GM12874 (cell line): Measurements from ENCODE around the gene NFILZ.

Source experiments
- TF ChIP-seq, protein P1 (sequence below): IDR thresholded peaks from 2 replicates; pipeline ENCODE4 v1.5.1; 2011; ENCODE audit warnings: low read depth, mild to moderate bottlenecking, control low read depth, low read length, moderate library complexity; ENCODE audit not compliant: insufficient read depth

Gene NFILZ

DNA sequence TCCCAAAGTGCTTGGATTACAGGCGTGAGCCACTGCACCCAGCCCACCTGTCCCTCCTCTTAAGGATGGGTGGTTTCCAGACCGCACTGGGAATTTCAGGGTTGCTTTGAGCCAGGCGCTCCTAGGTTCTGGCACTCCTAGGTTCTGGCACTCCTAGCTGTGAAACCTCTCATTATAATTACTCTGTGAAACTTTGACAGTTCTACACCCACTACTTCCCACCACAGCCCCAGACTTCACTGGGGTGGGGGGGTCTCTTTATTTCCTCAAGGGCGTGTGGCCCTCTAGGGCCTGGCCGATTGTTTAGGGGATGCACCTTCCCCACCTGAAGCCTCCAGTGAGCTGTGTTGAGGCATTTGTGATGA is 17.6 kb upstream of the NFILZ start:
- TF ChIP-seq, protein P1, sequence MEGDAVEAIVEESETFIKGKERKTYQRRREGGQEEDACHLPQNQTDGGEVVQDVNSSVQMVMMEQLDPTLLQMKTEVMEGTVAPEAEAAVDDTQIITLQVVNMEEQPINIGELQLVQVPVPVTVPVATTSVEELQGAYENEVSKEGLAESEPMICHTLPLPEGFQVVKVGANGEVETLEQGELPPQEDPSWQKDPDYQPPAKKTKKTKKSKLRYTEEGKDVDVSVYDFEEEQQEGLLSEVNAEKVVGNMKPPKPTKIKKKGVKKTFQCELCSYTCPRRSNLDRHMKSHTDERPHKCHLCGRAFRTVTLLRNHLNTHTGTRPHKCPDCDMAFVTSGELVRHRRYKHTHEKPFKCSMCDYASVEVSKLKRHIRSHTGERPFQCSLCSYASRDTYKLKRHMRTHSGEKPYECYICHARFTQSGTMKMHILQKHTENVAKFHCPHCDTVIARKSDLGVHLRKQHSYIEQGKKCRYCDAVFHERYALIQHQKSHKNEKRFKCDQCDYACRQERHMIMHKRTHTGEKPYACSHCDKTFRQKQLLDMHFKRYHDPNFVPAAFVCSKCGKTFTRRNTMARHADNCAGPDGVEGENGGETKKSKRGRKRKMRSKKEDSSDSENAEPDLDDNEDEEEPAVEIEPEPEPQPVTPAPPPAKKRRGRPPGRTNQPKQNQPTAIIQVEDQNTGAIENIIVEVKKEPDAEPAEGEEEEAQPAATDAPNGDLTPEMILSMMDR, result no peak

DNA sequence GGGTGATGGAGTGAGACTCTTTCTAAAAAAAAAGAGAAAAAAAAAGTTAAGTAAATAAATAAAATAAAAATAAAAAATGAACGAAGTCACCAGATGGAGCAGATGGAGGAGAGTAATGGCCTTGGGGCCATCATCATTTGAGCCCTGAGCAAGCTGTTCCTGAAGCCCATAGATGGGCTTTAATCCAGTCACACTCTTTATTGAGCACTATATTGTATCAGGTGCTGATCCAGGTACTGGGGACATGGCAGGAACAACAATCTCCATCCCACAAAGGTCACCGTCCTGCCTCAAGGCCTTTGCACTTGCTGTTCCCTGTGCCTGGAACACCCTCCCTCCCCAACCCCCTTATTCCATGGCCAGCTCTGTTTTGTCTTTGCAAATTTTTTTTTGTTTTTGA is 16.0 kb upstream of the NFILZ start:
- TF ChIP-seq, protein P1, result no peak

DNA sequence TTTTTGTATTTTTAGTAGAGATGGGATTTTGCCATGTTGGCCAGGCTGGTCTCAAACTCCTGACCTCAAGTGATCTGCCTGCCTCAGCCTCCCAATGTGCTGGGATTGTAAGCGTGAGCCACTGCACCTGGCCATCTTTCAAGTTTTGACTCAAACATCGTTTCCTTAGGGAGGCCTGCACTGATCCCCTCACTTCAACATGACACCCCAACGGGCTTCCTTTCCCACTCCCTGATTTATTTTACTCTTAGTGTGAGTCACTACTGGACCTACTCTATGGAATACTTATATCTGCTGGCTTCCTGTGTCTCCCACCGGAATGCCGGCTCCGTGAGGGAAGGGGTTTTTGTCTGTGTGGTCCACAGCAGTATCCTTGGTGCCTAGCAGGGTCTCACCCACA is 15.4 kb upstream of the NFILZ start:
- TF ChIP-seq, protein P1, result no peak

DNA sequence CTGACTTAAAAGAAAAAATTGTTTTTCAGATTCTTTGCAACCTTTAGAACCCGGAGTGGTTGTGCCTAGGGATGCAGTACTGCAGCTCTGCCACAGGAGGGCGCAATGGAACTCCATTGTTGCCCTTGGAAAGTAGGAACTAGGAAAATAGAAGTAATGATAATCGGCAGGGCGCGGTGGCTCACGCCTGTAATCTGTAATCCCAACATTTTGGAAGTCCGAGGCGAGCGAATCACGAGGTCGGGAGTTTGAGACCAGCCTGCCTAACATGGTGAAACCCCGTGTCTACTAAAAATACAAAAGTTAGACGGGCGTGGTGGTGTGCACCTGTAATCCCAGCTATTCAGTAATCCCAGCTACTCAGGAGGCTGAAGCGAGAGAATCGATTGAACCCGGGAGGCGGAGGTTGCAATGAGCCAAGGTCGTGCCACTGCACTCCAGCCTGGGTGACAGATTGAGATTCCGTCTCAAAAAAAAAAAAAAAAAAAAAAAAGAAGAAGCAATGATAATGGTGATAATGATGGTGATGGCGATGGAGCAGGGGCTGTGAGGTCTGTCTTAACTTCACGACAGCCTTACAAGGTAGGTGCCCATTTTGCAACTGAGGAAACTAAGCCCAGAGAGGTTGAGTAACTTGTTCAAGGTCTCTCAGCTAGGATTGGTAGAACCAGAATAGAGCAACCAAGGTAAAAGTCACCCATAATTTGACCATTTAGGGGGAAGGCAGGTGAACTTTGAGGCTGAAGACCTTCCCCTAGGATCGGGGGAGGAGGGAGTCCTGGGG is 14.4 kb upstream of the NFILZ start:
- TF ChIP-seq, protein P1, result peak; percentile 77

DNA sequence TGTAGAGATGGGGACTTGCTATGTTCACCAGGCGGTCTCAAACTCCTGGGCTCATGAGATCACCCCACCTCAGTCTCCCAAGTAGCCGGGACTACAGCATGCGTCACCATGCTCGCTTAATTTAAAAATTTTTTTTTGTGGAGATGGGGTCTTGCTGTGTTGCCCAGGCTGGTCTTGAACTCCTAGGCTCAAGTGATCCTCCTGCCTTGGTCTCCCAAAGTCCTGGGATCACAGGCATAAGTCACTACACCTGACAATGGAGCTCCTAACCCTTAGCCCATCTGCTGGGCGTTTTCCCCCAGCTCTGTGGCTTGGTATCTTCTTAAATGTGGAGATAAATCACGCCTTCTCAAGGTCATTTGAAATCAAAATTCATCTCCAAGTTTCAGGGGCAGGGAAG is 13.6 kb upstream of the NFILZ start:
- TF ChIP-seq, protein P1, result no peak

DNA sequence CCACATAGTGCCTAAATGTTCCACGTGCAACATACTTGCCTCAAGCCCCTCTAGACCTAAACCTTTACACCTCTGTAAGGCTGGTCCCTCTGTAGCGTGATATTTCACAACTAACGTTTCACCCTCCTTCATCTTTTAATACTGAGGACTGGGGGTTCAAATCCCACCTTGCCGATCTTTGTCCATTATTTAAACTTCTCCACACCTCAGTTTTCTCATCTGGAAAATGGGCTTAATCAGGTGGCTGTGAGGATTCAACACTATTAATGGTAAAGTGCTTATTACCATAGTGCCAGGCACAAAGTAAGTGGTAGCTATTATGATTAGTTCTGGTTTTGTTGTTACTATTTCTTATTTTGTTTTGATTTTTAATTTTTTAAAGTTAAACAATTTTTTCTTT is 12.4 kb upstream of the NFILZ start:
- TF ChIP-seq, protein P1, result no peak

DNA sequence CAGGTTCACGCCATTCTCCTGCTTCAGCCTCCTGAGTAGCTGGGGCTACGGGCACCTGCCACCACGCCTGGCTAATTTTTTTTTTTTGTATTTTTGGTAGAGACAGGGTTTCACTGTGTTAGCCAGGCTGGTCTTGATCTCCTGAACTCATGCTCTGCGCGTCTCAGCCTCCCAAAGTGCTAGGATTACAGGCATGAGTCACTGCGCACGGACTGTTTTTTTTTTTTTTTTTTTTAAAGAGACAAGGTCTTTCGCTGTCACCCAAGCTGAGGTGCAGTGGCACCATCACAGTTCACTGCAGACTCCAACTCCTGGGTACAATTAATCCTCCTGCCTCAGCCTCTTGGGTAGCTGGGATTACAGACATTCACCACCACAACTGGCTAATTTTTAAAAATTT is 11.7 kb upstream of the NFILZ start:
- TF ChIP-seq, protein P1, result no peak
